ENCODE data around the gene CLEC12A. TPM values are rescaled to one million over a fixed set of nuclear protein-coding genes. Genes with fewer than 3 reads are reported as not detected.

Gene CLEC12A
- polyA plus RNA-seq, 2 of the 4 experiments (the other 2 are of a cell fraction) = not detected

GRCh38 chr12:9961901-9962300, 9.3 kb upstream of the CLEC12A start:
- POLR2A ChIA-PET = no interaction called here

GRCh38 chr12:9969673-9970072, 1.5 kb upstream of the CLEC12A start:
- Histone ChIP-seq H3K4me1 (no peaks in the 10 kb centered on the region), H3K4me3 (no peak overlapping the region), H3K27ac (no peak overlapping the region), H3K9me3 (no peaks in the 10 kb centered on the region), H3K4me2 (no peak overlapping the region)
- WGBS (ENCODE audit: missing lambda C conversion rate) = 39% methylated on average over 2 of the region's 2 CpGs
- TF ChIP-seq HES2 (IDR thresholded peaks at IDR 0.05) (no peak), RARB (CRISPR knock-in tag; IDR thresholded peaks at IDR 0.05) (no peak), HEYL (CRISPR knock-in tag; IDR thresholded peaks at IDR 0.05) (no peak), NFE2L2 (conservative IDR thresholded peaks at IDR 0.05; ENCODE audit: low read length) (no peak), KDM1A (IDR thresholded peaks at IDR 0.05; ENCODE audit: low read depth) (no peak), USF2 (IDR thresholded peaks at IDR 0.05) (no peak), POLR2A (IDR thresholded peaks at IDR 0.05; ENCODE audit: low read length) (no peak), EP300 (IDR thresholded peaks at IDR 0.05) (no peak), MYC (IDR thresholded peaks at IDR 0.05; ENCODE audit: borderline replicate concordance, low read length) (no peak), CBX8 (IDR thresholded peaks at IDR 0.05) (no peak), ESRRA (IDR thresholded peaks at IDR 0.05; ENCODE audit: borderline replicate concordance, low read length) (no peak), KDM5A (IDR thresholded peaks at IDR 0.05) (no peak), HOXA7 (CRISPR knock-in tag; IDR thresholded peaks at IDR 0.05) (no peak), REST (IDR thresholded peaks at IDR 0.05) (no peak), ELK1 (IDR thresholded peaks at IDR 0.05; ENCODE audit: low read depth, low read length) (no peak), JUN (IDR thresholded peaks at IDR 0.05) (no peak), FOSL2 (IDR thresholded peaks at IDR 0.05) (no peak), FOSL2 (CRISPR knock-in tag; IDR thresholded peaks at IDR 0.05) (no peak), CTCF (IDR thresholded peaks at IDR 0.05) (no peak)
- ChIA-PET POLR2A (no interaction called here), CTCF (no interaction called here)
- DNase-seq (ENCODE audit: low read depth in 1 of 2, low spot score in 1 of 2) = no peak
- no peak for FAIRE-seq
- no peak; a peak in 1 of 6 replicates for ATAC-seq

More at GRCh38 chr12:9961901-9962300, 9.3 kb upstream of the CLEC12A start:
- CTCF ChIA-PET = no interaction called here
- Histone ChIP-seq H3K27ac (no peak overlapping the region), H3K4me2 (no peak overlapping the region), H3K9me3 (no peaks in the 10 kb centered on the region), H3K4me3 (no peak overlapping the region), H3K4me1 (no peaks in the 10 kb centered on the region)
- ATAC-seq = no peak
- no peak for FAIRE-seq
- no peak for DNase-seq (ENCODE audit: low read depth in 1 of 2, low spot score in 1 of 2)
- WGBS (ENCODE audit: missing lambda C conversion rate) = 41% methylated on average over 3 of the region's 3 CpGs
- TF ChIP-seq ZSCAN20 (CRISPR knock-in tag; IDR thresholded peaks at IDR 0.05) (no peak), PHF8 (IDR thresholded peaks at IDR 0.05; ENCODE audit: borderline replicate concordance, low read depth) (no peak), FOSB (CRISPR knock-in tag; IDR thresholded peaks at IDR 0.05) (no peak), BCL3 (IDR thresholded peaks at IDR 0.05) (no peak), TP53 (CRISPR knock-in tag; IDR thresholded peaks at IDR 0.05) (no peak)
